B cell (primary cell): ENCODE results near the gene TRIM52. TPM values are rescaled to one million over a fixed set of nuclear protein-coding genes. Genes with fewer than 3 reads are reported as not detected.
"Not testable (repeated sequence)": the region's sequence is repeated elsewhere in the genome, so short reads cannot be mapped to it uniquely, and the experiment has no call there.

Source experiments
- ATAC-seq: fragments of 200-7000 bp; cut with Tn5 transposase; one replicate; pipeline ENCODE4 v1.10.0; 2021; ENCODE audit warnings: low read depth, mild to moderate bottlenecking, moderate number of reproducible peaks, moderate library complexity
- CTCF ChIA-PET: fragments of 350-600 bp; sonication (Branson Sonifier 250); formaldehyde crosslinking; loops from one replicate; lab custom pipeline; 2021; ENCODE audit warnings: antibody characterized with exemption, inconsistent platforms; lab: Charles Lee
- POLR2A ChIA-PET: fragments of 350-600 bp; sonication (Branson Sonifier 250); formaldehyde crosslinking; loops from one replicate; lab custom pipeline; 2021; ENCODE audit warnings: antibody characterized with exemption; lab: Charles Lee
- DNase-seq: peaks from one replicate; pipeline ENCODE4 v3.0.0; 2013
- H2AFZ ChIP-seq: 2 replicates; pipeline ENCODE4 v1.6.1; 2012; ENCODE audit warnings: mild to moderate bottlenecking, low read depth, low read length; ENCODE audit not compliant: insufficient read depth, poor library complexity, severe bottlenecking
- H3K27ac ChIP-seq, 2 donors: 1 replicate in 1 of 2; 2 replicates in 1 of 2; pipeline ENCODE4 v1.5.1; 2012 to 2013; ENCODE audit warnings: low read length in 2 of 2, mild to moderate bottlenecking in 2 of 2, moderate library complexity in 1 of 2
- H3K27me3 ChIP-seq, 4 experiments: fragments of 200-600 bp in 1 of 4; sonication (generic) in 1 of 4; replicated peaks in 1 of 4; 1 replicate in 2 of 4; 2 replicates in 2 of 4; pipeline versions ENCODE4 v1.6.1 to v1.7.0; 2013 to 2016; ENCODE audit warnings: low read length in 3 of 4, mild to moderate bottlenecking in 2 of 4, mixed read lengths in 1 of 4, moderate library complexity in 1 of 4; ENCODE audit not compliant: insufficient read depth in 4 of 4, control insufficient read depth in 3 of 4; ENCODE audit errors: control extremely low read depth in 1 of 4
- H3K36me3 ChIP-seq, 2 experiments: replicated peaks in 1 of 2; 1 replicate in 1 of 2; 2 replicates in 1 of 2; pipeline versions ENCODE4 v1.6.1 to v1.7.1; 2013; ENCODE audit warnings: low read length in 1 of 2; ENCODE audit not compliant: insufficient read depth in 2 of 2, control insufficient read depth in 1 of 2; ENCODE audit errors: control extremely low read depth in 1 of 2, extremely low read depth in 1 of 2
- H3K4me1 ChIP-seq, 2 donors: fragments of 200-600 bp in 1 of 2; sonication (generic) in 1 of 2; 1 replicate in 1 of 2; 2 replicates in 1 of 2; pipeline versions ENCODE4 v1.5.1 to v1.6.1; 2013 to 2017; ENCODE audit warnings: low read length in 2 of 2; ENCODE audit not compliant: control insufficient read depth in 2 of 2, insufficient read depth in 2 of 2
- H3K4me2 ChIP-seq: replicated peaks from 2 replicates; pipeline ENCODE3; 2012; ENCODE audit warnings: mild to moderate bottlenecking, low read depth, low read length; ENCODE audit not compliant: poor library complexity, severe bottlenecking
- H3K4me3 ChIP-seq, 5 experiments: fragments of 200-600 bp in 1 of 5; sonication (generic) in 1 of 5; 1 replicate in 3 of 5; 2 replicates in 2 of 5; pipeline versions ENCODE4 v1.5.1 to v1.7.0; 2011 to 2016; ENCODE audit warnings: low read length in 4 of 5, mild to moderate bottlenecking in 4 of 5, low read depth in 2 of 5, control low read depth in 1 of 5, moderate library complexity in 1 of 5; ENCODE audit not compliant: insufficient read depth in 1 of 5; ENCODE audit errors: control extremely low read depth in 1 of 5, extremely low read depth in 1 of 5
- H3K79me2 ChIP-seq: fragments of 200-600 bp; sonication (generic); one replicate; pipeline ENCODE4 v1.6.0; 2016; ENCODE audit warnings: low read length; ENCODE audit not compliant: control insufficient read depth, insufficient read depth
- H3K9ac ChIP-seq: fragments of 200-600 bp; sonication (generic); 2 replicates; pipeline ENCODE4 v1.6.1; 2017; ENCODE audit warnings: mild to moderate bottlenecking, low read length, moderate library complexity
- H3K9me3 ChIP-seq, 3 donors: one replicate each; pipeline versions ENCODE4 v1.6.1 to v1.7.1; 2013; ENCODE audit warnings: low read length in 2 of 3; ENCODE audit not compliant: control insufficient read depth in 2 of 3, insufficient read depth in 1 of 3; ENCODE audit errors: control extremely low read depth in 1 of 3
- H4K20me1 ChIP-seq: 2 replicates; pipeline ENCODE4 v1.6.0; 2012; ENCODE audit warnings: mild to moderate bottlenecking, low read length; ENCODE audit not compliant: insufficient read depth, control insufficient read depth, poor library complexity, severe bottlenecking
- H3K27ac Mint-ChIP-seq: one replicate; pipeline ENCODE4 v1.8.0; 2021; ENCODE audit warnings: mixed read lengths
- H3K27me3 Mint-ChIP-seq: one replicate; pipeline ENCODE4 v1.8.0; 2021; ENCODE audit warnings: mixed read lengths
- H3K4me1 Mint-ChIP-seq: one replicate; pipeline ENCODE4 v1.8.0; 2021; ENCODE audit warnings: mixed read lengths
- H3K4me3 Mint-ChIP-seq: one replicate; pipeline ENCODE4 v1.8.0; 2021; ENCODE audit warnings: mixed read lengths
- H3K9me3 Mint-ChIP-seq: one replicate; pipeline ENCODE4 v1.8.0; 2022; ENCODE audit warnings: mixed read lengths; ENCODE audit not compliant: insufficient read depth
- CTCF ChIP-seq: fragments of 200-600 bp; IDR thresholded peaks from one replicate; pipeline ENCODE4 v1.8.0; 2022; ENCODE audit warnings: antibody characterized with exemption, mild to moderate bottlenecking
- EZH2 ChIP-seq: IDR thresholded peaks from 2 replicates; pipeline ENCODE4 v1.6.1; 2012; ENCODE audit warnings: borderline replicate concordance, low read depth, mild to moderate bottlenecking, moderate library complexity, low read length; ENCODE audit not compliant: insufficient read depth, poor library complexity, severe bottlenecking
- WGBS: methylation state at CpG from one replicate; pipeline ENCODE4 v1.1.5; 2013; ENCODE audit warnings: missing lambda C conversion rate; ENCODE audit not compliant: insufficient coverage; 5-methylcytosine and 5-hydroxymethylcytosine counted together
- intact Hi-C: fragments of 100-400 bp; cut with micrococcal nuclease; formaldehyde crosslinking; loops from one replicate; pipeline ENCODE4 v1.10.0; 2022
- polyA plus RNA-seq: library from polyadenylated mRNA; depleted of rRNA; stranded (reverse); fragments of >200 nt; gene quantifications from 2 replicates; pipeline ENCODE4 v1.2.3, GENCODE V29; 2012
- total RNA-seq, 2 donors: library from RNA; stranded (reverse); fragments of 120-200 nt in 1 of 2; gene quantifications; 1 replicate in 1 of 2; 2 replicates in 1 of 2; pipeline versions ENCODE4 v1.2.3 to v1.2.4, GENCODE V29; 2013 to 2022

Gene TRIM52
- total and polyA plus RNA-seq, 2 donors (not counting 1 experiment from before 2014, with no cell fraction given), result 29.9 to 61.3 TPM

GRCh38 chr5:181283841-181284755 lies 23.2 kb upstream of the TRIM52 start:
- H3K4me1 Mint-ChIP-seq, result peaks cover 24% of the 10 kb centered on the region
- H3K4me3 Mint-ChIP-seq, DNase-seq, H3K79me2 ChIP-seq, H3K4me3 ChIP-seq, H3K27me3 Mint-ChIP-seq, H3K27me3 ChIP-seq, H4K20me1 ChIP-seq, H3K27ac Mint-ChIP-seq, POLR2A ChIA-PET, H3K9me3 ChIP-seq, intact Hi-C loops, H3K36me3 ChIP-seq, H3K27ac ChIP-seq, ATAC-seq, H3K9me3 Mint-ChIP-seq, CTCF ChIA-PET, H3K9ac ChIP-seq, H3K4me2 ChIP-seq, H2AFZ ChIP-seq: not testable (repeated sequence)
- H3K4me1 ChIP-seq, result peaks cover 20 to 22% of the 10 kb centered on the region in 2 donors
- WGBS, result no CpG with 5 or more reads among the region's 6 CpGs

GRCh38 chr5:181283347-181283746 lies 22.4 kb upstream of the TRIM52 start:
- 96% methylated on average over 13 of the region's 13 CpGs for WGBS
- Histone ChIP-seq H3K4me3 (no peak overlapping the region), H3K36me3 (no peaks in the 10 kb centered on the region), H3K9ac (no peak overlapping the region), H4K20me1 (no peaks in the 10 kb centered on the region), H3K9me3 (no peaks in the 10 kb centered on the region), H3K4me1 (peaks cover 20 to 21% of the 10 kb centered on the region in 2 donors), H3K27me3 (no peaks in the 10 kb centered on the region), H3K4me2 (no peak overlapping the region), H3K79me2 (no peaks in the 10 kb centered on the region), H2AFZ (no peak overlapping the region), H3K27ac (no peak overlapping the region)
- Mint-ChIP-seq H3K9me3 (no peaks in the 10 kb centered on the region), H3K4me1 (peaks cover 24% of the 10 kb centered on the region), H3K4me3 (no peak overlapping the region), H3K27me3 (no peaks in the 10 kb centered on the region), H3K27ac (no peak overlapping the region)
- intact Hi-C loops, result no loop called here
- CTCF ChIA-PET, result no interaction called here
- no peak for DNase-seq
- TF ChIP-seq CTCF (no peak), EZH2 (no peak)
- no peak for ATAC-seq
- POLR2A ChIA-PET, result no interaction called here
